ENCODE measurements around the gene SHROOM1.

Gene SHROOM1

GRCh38 chr5:132817011-132817410, 13.4 kb downstream of the SHROOM1 start:
- Histone ChIP-seq H3K9me2 (replicated peaks; ENCODE audit: low read depth, low read length) (no peaks in the 10 kb centered on the region), H3K4me3 (ENCODE audit: low read length, poor library complexity, severe bottlenecking) (no peak overlapping the region), H3K4me2 (ENCODE audit: low read depth, low read length, poor library complexity, severe bottlenecking) (no peak overlapping the region), H3K9me3 (ENCODE audit: insufficient read depth, low read depth, low read length) (no peaks in the 10 kb centered on the region), H3K79me2 (ENCODE audit: insufficient read depth, low read length) (no peaks in the 10 kb centered on the region), H3K36me3 (ENCODE audit: insufficient read depth, low read length) (no peaks in the 10 kb centered on the region), H3F3A (ENCODE audit: low read depth) (no peaks in the 10 kb centered on the region), H2AFZ (ENCODE audit: low read length) (no peak overlapping the region), H3K4me1 (ENCODE audit: insufficient read depth, low read length, poor library complexity, severe bottlenecking) (no peaks in the 10 kb centered on the region), H4K20me1 (ENCODE audit: insufficient read depth, low read length, poor library complexity, severe bottlenecking) (no peaks in the 10 kb centered on the region), H3K9ac (ENCODE audit: low read depth, low read length, poor library complexity, severe bottlenecking) (no peak overlapping the region), H3K27me3 (ENCODE audit: insufficient read depth, low read length, poor library complexity, severe bottlenecking) (no peaks in the 10 kb centered on the region)
- TF ChIP-seq CTCF (conservative IDR thresholded peaks at IDR 0.05; ENCODE audit: low read length) (no peak), EZH2phosphoT487 (IDR thresholded peaks at IDR 0.05; ENCODE audit: borderline replicate concordance) (no peak)

GRCh38 chr5:132816554-132816953, 13.9 kb downstream of the SHROOM1 start:
- no peak for TF ChIP-seq EZH2phosphoT487 (IDR thresholded peaks at IDR 0.05; ENCODE audit: borderline replicate concordance)
- no peak for TF ChIP-seq CTCF (conservative IDR thresholded peaks at IDR 0.05; ENCODE audit: low read length)
- H3K27me3 ChIP-seq (ENCODE audit: insufficient read depth, low read length, poor library complexity, severe bottlenecking) = no peaks in the 10 kb centered on the region
- H3K4me2 ChIP-seq (ENCODE audit: low read depth, low read length, poor library complexity, severe bottlenecking) = no peak overlapping the region
- no peaks in the 10 kb centered on the region for H3K9me3 ChIP-seq (ENCODE audit: insufficient read depth, low read depth, low read length)
- H3K79me2 ChIP-seq (ENCODE audit: insufficient read depth, low read length) = no peaks in the 10 kb centered on the region
- no peaks in the 10 kb centered on the region for H4K20me1 ChIP-seq (ENCODE audit: insufficient read depth, low read length, poor library complexity, severe bottlenecking)
- no peak overlapping the region for H3K4me3 ChIP-seq (ENCODE audit: low read length, poor library complexity, severe bottlenecking)
- H3K9ac ChIP-seq (ENCODE audit: low read depth, low read length, poor library complexity, severe bottlenecking) = no peak overlapping the region
- no peaks in the 10 kb centered on the region for H3K36me3 ChIP-seq (ENCODE audit: insufficient read depth, low read length)
- no peak overlapping the region for H2AFZ ChIP-seq (ENCODE audit: low read length)
- H3K9me2 ChIP-seq (replicated peaks; ENCODE audit: low read depth, low read length) = no peaks in the 10 kb centered on the region
- no peaks in the 10 kb centered on the region for H3F3A ChIP-seq (ENCODE audit: low read depth)
- no peaks in the 10 kb centered on the region for H3K4me1 ChIP-seq (ENCODE audit: insufficient read depth, low read length, poor library complexity, severe bottlenecking)

GRCh38 chr5:132816083-132816482, 14.4 kb downstream of the SHROOM1 start:
- Histone ChIP-seq H3K27me3 (ENCODE audit: insufficient read depth, low read length, poor library complexity, severe bottlenecking) (no peaks in the 10 kb centered on the region), H3K36me3 (ENCODE audit: insufficient read depth, low read length) (no peaks in the 10 kb centered on the region)

More at GRCh38 chr5:132816083-132816482, 14.4 kb downstream of the SHROOM1 start:
- no peaks in the 10 kb centered on the region for H4K20me1 ChIP-seq (ENCODE audit: insufficient read depth, low read length, poor library complexity, severe bottlenecking)
- H3K4me3 ChIP-seq (ENCODE audit: low read length, poor library complexity, severe bottlenecking) = no peak overlapping the region
- H2AFZ ChIP-seq (ENCODE audit: low read length) = no peak overlapping the region
- H3K4me1 ChIP-seq (ENCODE audit: insufficient read depth, low read length, poor library complexity, severe bottlenecking) = no peaks in the 10 kb centered on the region
- no peak for TF ChIP-seq CTCF (conservative IDR thresholded peaks at IDR 0.05; ENCODE audit: low read length)
- no peaks in the 10 kb centered on the region for H3K79me2 ChIP-seq (ENCODE audit: insufficient read depth, low read length)
- H3K9me3 ChIP-seq (ENCODE audit: insufficient read depth, low read depth, low read length) = no peaks in the 10 kb centered on the region
- H3K4me2 ChIP-seq (ENCODE audit: low read depth, low read length, poor library complexity, severe bottlenecking) = no peak overlapping the region
- H3K9me2 ChIP-seq (replicated peaks; ENCODE audit: low read depth, low read length) = no peaks in the 10 kb centered on the region
- H3K9ac ChIP-seq (ENCODE audit: low read depth, low read length, poor library complexity, severe bottlenecking) = no peak overlapping the region
- H3F3A ChIP-seq (ENCODE audit: low read depth) = no peaks in the 10 kb centered on the region

All from Loucy (cell line).